Activated CD8-positive, alpha-beta memory T cell treated with anti-CD3 and anti-CD28 coated beads for 48 hours (primary cell): ENCODE measurements around the gene PFKL.
"Not testable (repeated sequence)": the region's sequence is repeated elsewhere in the genome, so short reads cannot be mapped to it uniquely, and the experiment has no call there.

Source experiments
- DNase-seq, 3 experiments: peaks; one replicate each; pipeline ENCODE4 v3.0.0-alpha.2; 2020; ENCODE audit warnings: low read depth in 2 of 3, low spot score in 2 of 3

PFKL gene

GRCh38 chr21:44275041-44275440 lies 24.8 kb upstream of the PFKL start:
- no peak for DNase-seq

- no peak for DNase-seq
These were observed 20.2 kb upstream of the PFKL start for GRCh38 chr21:44279354-44280260.

GRCh38 chr21:44281801-44282200 lies 18.1 kb upstream of the PFKL start:
- DNase-seq: no peak

- no peak for DNase-seq
These were observed 17.5 kb upstream of the PFKL start for GRCh38 chr21:44282370-44282769.

GRCh38 chr21:44283211-44283785 lies 16.6 kb upstream of the PFKL start:
- DNase-seq: not testable (repeated sequence)

GRCh38 chr21:44283948-44284347 lies 15.9 kb upstream of the PFKL start:
- no peak for DNase-seq

GRCh38 chr21:44285138-44285992 lies 14.5 kb upstream of the PFKL start, which contains the start of gene AIRE:
TSS of gene AIRE (plus strand) at chr21:44285876. CDS start at chr21:44286007, 131 bp downstream.
- DNase-seq: no peak

- no peak for DNase-seq
These were observed 13.7 kb upstream of the PFKL start for GRCh38 chr21:44286086-44286715.

- DNase-seq: no peak
These were observed 12.9 kb upstream of the PFKL start for GRCh38 chr21:44286716-44287632.

- DNase-seq: no peak
These were observed 11.4 kb upstream of the PFKL start for GRCh38 chr21:44288251-44289110.

GRCh38 chr21:44289381-44290010 lies 10.4 kb upstream of the PFKL start:
- DNase-seq: no peak

GRCh38 chr21:44290327-44291077 lies 9.4 kb upstream of the PFKL start:
- DNase-seq: no peak

GRCh38 chr21:44291078-44291935 lies 8.5 kb upstream of the PFKL start:
- DNase-seq: no peak

- no peak for DNase-seq
These were observed 7.7 kb upstream of the PFKL start for GRCh38 chr21:44291936-44292811.

GRCh38 chr21:44292812-44293195 lies 7.0 kb upstream of the PFKL start:
- DNase-seq: no peak
